Astrocyte of the cerebellum (primary cell): Measurements from ENCODE around the gene UBA52.

Experiments used
- DNase-seq: peaks from one replicate; pipeline ENCODE4 v3.0.0-alpha.2; 2011; ENCODE audit warnings: low read depth
- H3K4me3 ChIP-seq: 2 replicates; pipeline ENCODE4 v1.5.1; 2011; ENCODE audit warnings: mild to moderate bottlenecking, low read depth, low read length, moderate library complexity
- in situ Hi-C: cut with HindIII; loops from 2 replicates; pipeline ENCODE4 v1.10.0; 2017; ENCODE audit warnings: low sequenced_read_pairs
- TF ChIP-seq, protein P1 (sequence below): IDR thresholded peaks from 2 replicates; pipeline ENCODE4 v1.5.1; 2012; ENCODE audit warnings: low read length, low read depth, moderate library complexity, mild to moderate bottlenecking; ENCODE audit errors: missing control alignments

UBA52 gene

DNA sequence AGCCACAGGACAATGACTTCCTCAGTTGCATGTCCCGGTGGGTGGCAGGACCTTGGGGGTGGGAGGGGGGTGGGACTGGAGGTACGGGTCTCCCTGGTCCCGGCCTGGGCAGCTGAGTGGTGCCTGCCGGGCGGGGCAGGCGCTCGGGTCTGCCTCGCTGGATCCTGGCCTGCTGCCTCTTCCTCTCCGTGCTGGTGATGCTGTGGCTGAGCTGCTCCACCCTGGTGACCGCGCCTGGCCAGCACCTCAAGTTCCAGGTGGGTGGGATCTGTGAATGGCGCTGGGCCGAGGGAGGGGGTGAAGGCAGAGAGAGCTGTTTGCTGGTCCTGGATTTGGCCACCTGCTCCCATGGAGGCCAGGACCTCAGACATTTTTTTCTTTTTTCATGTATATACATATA is 46.6 kb downstream of the UBA52 start:
- in situ Hi-C loops, result no loop called here
- no peak for DNase-seq
- H3K4me3 ChIP-seq, result no peak overlapping the region
- TF ChIP-seq, protein P1, sequence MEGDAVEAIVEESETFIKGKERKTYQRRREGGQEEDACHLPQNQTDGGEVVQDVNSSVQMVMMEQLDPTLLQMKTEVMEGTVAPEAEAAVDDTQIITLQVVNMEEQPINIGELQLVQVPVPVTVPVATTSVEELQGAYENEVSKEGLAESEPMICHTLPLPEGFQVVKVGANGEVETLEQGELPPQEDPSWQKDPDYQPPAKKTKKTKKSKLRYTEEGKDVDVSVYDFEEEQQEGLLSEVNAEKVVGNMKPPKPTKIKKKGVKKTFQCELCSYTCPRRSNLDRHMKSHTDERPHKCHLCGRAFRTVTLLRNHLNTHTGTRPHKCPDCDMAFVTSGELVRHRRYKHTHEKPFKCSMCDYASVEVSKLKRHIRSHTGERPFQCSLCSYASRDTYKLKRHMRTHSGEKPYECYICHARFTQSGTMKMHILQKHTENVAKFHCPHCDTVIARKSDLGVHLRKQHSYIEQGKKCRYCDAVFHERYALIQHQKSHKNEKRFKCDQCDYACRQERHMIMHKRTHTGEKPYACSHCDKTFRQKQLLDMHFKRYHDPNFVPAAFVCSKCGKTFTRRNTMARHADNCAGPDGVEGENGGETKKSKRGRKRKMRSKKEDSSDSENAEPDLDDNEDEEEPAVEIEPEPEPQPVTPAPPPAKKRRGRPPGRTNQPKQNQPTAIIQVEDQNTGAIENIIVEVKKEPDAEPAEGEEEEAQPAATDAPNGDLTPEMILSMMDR, result no peak

DNA sequence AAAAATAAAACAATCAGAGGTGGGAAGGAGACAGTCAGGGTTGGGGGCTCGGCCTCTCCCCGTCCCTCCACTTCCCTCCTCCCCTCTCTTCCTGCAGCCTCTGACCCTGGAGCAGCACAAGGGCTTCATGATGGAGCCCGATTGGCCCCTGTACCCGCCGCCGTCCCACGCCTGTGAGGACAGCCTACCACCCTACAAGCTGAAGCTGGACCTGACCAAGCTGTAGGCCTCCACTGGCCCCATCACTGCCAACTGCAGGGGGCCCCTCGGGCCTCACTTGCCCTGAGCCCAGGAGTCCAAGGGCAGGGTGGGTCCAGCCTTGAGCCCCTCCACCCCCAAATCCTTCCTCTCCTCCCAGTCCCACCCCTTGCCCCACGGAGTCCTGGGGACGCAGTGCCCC is 48.7 kb downstream of the UBA52 start:
- no peak for DNase-seq
- TF ChIP-seq, protein P1, result no peak
- in situ Hi-C loops, result no loop called here
- H3K4me3 ChIP-seq, result no peak overlapping the region

DNA sequence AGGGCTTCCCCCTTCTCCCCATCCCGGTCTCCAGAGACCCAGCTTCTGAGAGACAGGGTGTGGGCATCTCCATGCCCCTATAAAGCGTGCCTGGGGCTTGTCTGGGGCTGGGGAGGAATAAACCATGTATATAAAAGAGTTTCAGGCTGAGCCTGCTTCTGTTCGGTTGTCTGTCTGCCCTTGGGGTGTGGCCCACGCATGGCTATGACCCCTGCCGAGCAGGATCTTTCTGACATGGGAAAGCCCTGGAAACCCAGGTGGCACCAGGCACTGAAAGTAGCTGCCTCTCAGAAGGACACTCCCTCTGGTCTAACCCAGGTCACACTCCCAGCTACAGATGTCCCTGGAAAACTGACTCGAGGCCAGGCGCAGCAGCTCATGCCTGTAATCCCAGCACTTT is 49.2 kb downstream of the UBA52 start:
- in situ Hi-C loops, result no loop called here

DNA sequence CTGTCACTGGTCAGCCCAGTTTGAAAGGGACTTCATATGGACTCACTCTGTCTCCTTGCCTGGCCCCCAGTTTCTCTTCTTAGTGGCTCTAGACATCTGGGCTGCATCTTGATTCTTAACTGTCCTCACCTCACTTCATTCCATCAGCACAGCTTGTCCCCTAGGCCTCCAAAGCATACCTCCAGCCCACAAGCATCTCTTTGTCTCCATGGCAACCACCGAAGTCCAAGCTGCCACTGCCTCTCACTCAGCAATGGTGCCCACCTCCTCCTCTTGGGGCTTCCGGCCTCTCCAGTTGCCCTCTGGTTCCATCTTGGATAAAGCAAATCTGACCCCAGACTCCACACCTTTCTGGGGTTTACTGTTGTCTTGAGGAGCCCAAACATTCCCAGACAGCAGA is 55.2 kb downstream of the UBA52 start:
- DNase-seq, result no peak
- H3K4me3 ChIP-seq, result no peak overlapping the region
- in situ Hi-C loops, result no loop called here
- TF ChIP-seq, protein P1, result no peak

More for the DNA sequence above, 49.2 kb downstream of the UBA52 start:
- H3K4me3 ChIP-seq, result no peak overlapping the region
- no peak for DNase-seq
- TF ChIP-seq, protein P1, result no peak
